ENCODE results near the gene CHST6. TPM values are rescaled to one million over a fixed set of nuclear protein-coding genes. Genes with fewer than 3 reads are reported as not detected.

The CHST6 gene
- total and polyA plus RNA-seq, 2 of the 8 experiments (the other 6 are each of a cell fraction or from before 2014, with no cell fraction given) = 18.2 to 25.4 TPM

DNA sequence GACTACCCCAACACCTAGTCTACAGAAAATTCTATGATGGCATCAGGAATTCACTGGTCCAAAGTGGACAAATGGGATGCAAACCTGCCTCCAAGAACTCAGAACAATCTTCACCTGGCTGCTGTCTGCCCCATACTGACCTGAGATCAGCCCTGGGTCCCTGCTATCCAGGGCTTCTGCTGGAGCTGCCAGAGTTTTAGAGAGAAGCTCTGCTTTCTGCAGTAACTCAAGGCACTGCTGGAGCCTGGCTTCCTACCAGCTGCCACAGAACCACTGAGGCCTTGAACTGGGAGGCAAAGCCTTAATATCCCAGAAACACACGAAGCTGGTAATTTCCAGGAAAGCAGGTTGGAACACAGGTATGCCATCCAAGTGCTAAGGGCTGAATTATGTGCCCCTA, 38.3 kb downstream of the CHST6 start:
- Histone ChIP-seq H2AK5ac (ENCODE audit: low read depth, low read length) (no peak overlapping the region), H2BK5ac (ENCODE audit: low read depth, low read length) (no peak overlapping the region), H4K20me1 (replicated peaks in 1 of 2; ENCODE audit: control insufficient read depth in 1 of 2, insufficient read depth in 2 of 2, low read length in 2 of 2) (peaks cover 7 to 26% of the 10 kb centered on the region in 2 experiments), H3K4me1 (replicated peaks in 1 of 4; ENCODE audit: control insufficient read depth in 3 of 4, insufficient read depth in 4 of 4, low read length in 3 of 4) (peaks cover 3 to 6% (median 4%) of the 10 kb centered on the region in 4 experiments; a peak in 6 of 7 replicates), H3K4me2 (ENCODE audit: insufficient read depth in 1 of 2, low read depth in 2 of 2, low read length in 2 of 2) (no peak overlapping the region), H3K23me2 (ENCODE audit: low read depth, low read length) (no peaks in the 10 kb centered on the region), H3K79me2 (ENCODE audit: control insufficient read depth in 1 of 2, insufficient read depth in 2 of 2, low read length in 2 of 2) (peaks cover 12 to 92% of the 10 kb centered on the region in 2 experiments), H3K36me3 (ENCODE audit: control insufficient read depth in 2 of 4, insufficient read depth in 4 of 4, low read length in 3 of 4) (no peaks in the 10 kb centered on the region), H4K8ac (ENCODE audit: extremely low read depth, insufficient read depth, low read length) (no peak overlapping the region), H2AFZ (ENCODE audit: low read length) (no peak overlapping the region), H3K14ac (ENCODE audit: insufficient read length) (no peak overlapping the region), H3K27me3 (replicated peaks in 1 of 4; ENCODE audit: control insufficient read depth in 3 of 4, extremely low read depth in 1 of 4, insufficient read depth in 3 of 4, low read length in 3 of 4) (no peaks in the 10 kb centered on the region), H3K79me1 (ENCODE audit: low read depth, low read length) (peaks cover 13% of the 10 kb centered on the region), H3K4ac (replicated peaks; ENCODE audit: insufficient read length, low read depth, low read length) (no peak overlapping the region), H3K18ac (ENCODE audit: extremely low read depth, low read length) (no peak overlapping the region), H2BK120ac (replicated peaks; ENCODE audit: low read depth, low read length) (no peak overlapping the region), H3K9ac (replicated peaks in 1 of 4; ENCODE audit: extremely low read depth in 1 of 4, low read depth in 3 of 4, low read length in 3 of 4) (no peak overlapping the region), H4K91ac (replicated peaks; ENCODE audit: insufficient read length, low read length) (no peak overlapping the region), H3K23ac (ENCODE audit: insufficient read length) (no peak overlapping the region), H2BK12ac (ENCODE audit: low read depth, low read length) (0 out of 2 replicates have a peak overlapping the region, but pooled peaks have one; percentile 12), H3K4me3 (ENCODE audit: extremely low read depth in 1 of 4, insufficient read depth in 2 of 4, low read depth in 3 of 4, low read length in 4 of 4) (no peak overlapping the region), H2BK15ac (ENCODE audit: low read length) (no peak overlapping the region), H2BK20ac (ENCODE audit: low read length) (no peak overlapping the region), H4K5ac (ENCODE audit: insufficient read length, low read depth, low read length) (no peak overlapping the region), H3K9me3 (ENCODE audit: insufficient read depth in 2 of 2, low read depth in 1 of 2, low read length in 1 of 2) (no peaks in the 10 kb centered on the region), H3K56ac (replicated peaks; ENCODE audit: insufficient read length, low read depth, low read length) (no peak overlapping the region), H3K27ac (ENCODE audit: low read depth, low read length) (no peak overlapping the region)
- POLR2A ChIA-PET (ENCODE audit: partially characterized antibody) = interaction anchor here (0.9 to 3.7 kb wide), 3 partner anchors 12 to 38 kb away, joined by 3 to 21 read pairs (median 9); partner anchors contain the start of gene CFDP1
- TF ChIP-seq CREB1 (IDR thresholded peaks at IDR 0.05) (no peak), GABPA (IDR thresholded peaks at IDR 0.05; ENCODE audit: borderline replicate concordance, insufficient read depth, low read length) (no peak), NANOG (IDR thresholded peaks at IDR 0.05; ENCODE audit: insufficient read depth, low read depth, low read length, poor library complexity, severe bottlenecking) (no peak), CBX5 (IDR thresholded peaks at IDR 0.05; ENCODE audit: low read depth, low read length) (no peak), RAD21 (IDR thresholded peaks at IDR 0.05 in 1 of 2, conservative IDR thresholded peaks at IDR 0.05 in 1 of 2; ENCODE audit: low read depth in 2 of 2, low read length in 2 of 2) (no peak), TEAD4 (IDR thresholded peaks at IDR 0.05; ENCODE audit: low read depth, low read length) (no peak), KDM4A (IDR thresholded peaks at IDR 0.05; ENCODE audit: low read depth, low read length, severe bottlenecking) (no peak)
- FAIRE-seq (no peak), DNase-seq (ENCODE audit: low read depth in 1 of 2, low spot score in 2 of 2) (no peak)
- 76% methylated on average over 1 of the region's 1 CpG; no CpG with 5 or more reads in 1 of the 2 experiments for WGBS, 2 experiments (ENCODE audit: extremely low coverage in 1 of 2, insufficient coverage in 1 of 2, insufficient read length in 1 of 2, insufficient replicate concordance in 2 of 2, low coverage in 1 of 2, low lambda C conversion rate in 2 of 2, missing lambda C conversion rate in 1 of 2)
- CTCF ChIA-PET (ENCODE audit: partially characterized antibody) = interaction anchor here (0.6 to 2.4 kb wide), 8 partner anchors 8 to 1927 kb away, joined by 3 to 16 read pairs (median 4); partner anchors contain the start of gene TMEM170A
